ENCODE results near the gene ASIC5.

GRCh38 chr4:155854582-155855226, 11.4 kb downstream of the ASIC5 start:
- TF ChIP-seq CTCF (IDR thresholded peaks at IDR 0.05; ENCODE audit: insufficient read depth, low read depth, low read length) (no peak), EZH2 (IDR thresholded peaks at IDR 0.05; ENCODE audit: insufficient read depth, low read length) (no peak)

All from astrocyte (in vitro differentiated cells and primary cell).